ENCODE results near the gene BNIPL.

The BNIPL gene

DNA sequence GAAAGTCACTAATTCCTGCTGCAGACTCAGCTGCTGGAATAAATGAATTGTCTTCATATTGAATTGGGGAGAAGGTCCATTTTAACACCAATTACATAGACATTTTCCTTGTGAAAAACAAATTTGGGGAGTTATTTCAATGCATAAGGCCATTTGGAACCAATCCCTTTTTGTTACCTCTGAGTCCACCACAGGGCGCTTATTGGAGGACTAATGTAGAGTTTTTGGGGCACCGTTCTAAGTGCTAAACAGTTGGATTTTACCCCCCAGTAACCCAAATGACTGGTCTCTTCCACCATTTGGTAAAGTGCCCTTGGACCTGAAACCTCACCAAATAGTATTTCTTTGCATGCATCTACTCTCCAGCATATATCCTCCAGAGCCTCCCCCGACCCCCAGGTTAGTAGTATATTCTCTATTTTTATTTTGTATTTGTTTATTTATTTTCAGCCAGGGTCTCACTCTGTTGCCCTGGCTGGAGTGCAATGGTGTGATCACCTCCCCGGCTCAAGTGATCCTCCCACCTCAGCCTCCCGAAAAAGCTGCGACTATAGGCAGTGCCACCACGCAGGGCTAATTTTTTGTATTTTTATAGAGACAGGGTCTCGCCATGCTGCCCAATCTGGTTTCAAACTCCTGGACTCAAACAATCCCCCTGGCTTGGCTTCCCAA lies 26.6 kb upstream of the BNIPL start:
- DNase-seq (ENCODE audit: low spot score): no peak

DNA sequence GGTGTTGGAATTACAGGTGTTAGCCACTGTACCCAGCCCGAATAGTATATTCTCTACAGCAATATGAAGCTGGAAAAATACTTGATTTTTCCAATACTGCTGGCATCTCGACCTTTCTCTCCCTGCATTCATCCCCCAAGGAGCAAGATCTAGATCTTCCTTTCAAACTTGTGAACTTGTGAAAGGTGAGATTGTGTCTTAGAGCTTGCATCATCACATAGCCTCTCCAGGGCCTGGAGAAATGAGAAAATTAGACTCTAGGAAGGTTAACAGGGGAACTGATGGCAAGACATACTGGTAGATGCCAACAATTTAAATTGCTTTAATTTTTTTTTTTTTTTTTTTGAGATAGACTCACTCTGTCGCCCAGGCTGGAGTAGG lies 26.1 kb upstream of the BNIPL start:
- no peak for DNase-seq (ENCODE audit: low spot score)

DNA sequence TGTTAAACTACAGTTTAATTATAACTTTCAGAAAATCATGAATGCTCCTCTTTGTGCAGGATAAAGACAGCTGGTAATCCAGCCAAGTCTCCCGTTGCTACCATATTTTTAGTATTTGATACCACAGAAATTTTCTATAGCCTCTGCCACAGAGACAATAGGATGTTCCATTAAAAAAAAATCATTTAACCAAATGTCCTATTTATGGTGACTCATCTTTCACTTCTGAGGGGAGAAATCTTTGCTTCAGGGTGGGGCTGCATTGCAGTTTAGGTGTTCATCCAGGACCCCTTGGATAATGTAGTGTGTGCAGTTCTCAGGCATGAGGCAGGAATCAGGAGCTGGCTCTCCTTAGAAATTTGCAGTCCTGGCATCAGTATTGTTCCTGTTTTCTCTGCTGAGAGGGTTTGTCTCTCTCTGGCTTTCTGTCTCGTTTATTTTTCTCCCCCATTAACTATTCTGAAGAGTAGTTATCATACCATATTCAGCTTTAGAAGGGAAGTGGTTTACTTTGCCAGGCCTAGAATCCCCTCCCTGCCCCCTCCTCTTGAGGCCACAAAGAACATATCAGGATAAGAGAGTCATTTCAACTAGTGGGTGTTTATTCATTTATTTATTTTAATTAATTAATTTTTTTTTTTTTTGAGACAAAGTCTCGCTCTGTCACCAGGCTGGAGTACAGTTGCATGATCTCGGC lies 25.1 kb upstream of the BNIPL start:
- DNase-seq (ENCODE audit: low spot score): no peak

DNA sequence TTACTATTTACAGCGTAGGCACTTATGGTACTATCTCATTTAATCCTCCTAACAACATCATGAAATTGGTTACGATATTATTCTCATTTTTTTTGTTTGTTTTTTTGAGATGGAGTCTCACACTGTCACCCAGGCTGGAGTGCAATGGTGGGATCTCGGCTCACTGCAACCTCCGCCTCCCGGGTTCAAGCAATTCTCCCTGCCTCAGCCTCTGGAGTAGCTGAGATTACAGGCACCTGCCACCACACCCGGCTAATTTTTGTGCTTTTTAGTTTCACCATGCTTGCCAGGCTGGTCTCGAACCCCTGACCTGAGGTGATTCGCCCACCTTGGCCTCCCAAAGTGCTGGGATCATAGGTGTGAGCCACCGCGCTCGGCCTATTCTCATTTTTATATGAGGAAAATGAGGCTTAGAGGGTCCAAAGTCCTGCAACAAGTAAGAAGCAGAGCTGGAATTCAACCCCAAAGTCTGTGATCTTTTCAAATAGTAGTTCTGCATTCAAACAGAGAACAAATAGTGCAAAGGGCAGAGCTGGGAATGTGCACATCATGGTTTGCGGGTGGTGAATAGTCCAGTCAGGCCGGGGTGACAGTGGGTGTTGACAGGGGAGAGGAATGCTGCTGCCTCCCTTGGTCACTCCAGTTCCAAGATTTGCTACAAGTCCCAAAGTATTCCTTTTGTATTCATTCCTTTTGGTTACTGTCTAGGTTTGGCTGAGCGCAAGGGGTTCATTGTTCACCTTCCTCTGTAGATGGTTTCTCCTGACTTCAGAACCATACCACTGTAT lies 23.5 kb upstream of the BNIPL start:
- no peak for DNase-seq (ENCODE audit: low spot score)

- DNase-seq (ENCODE audit: low spot score): peak; percentile 61
Observed at GRCh38 chr1:151013518-151013917, 22.9 kb upstream of the BNIPL start.

DNA sequence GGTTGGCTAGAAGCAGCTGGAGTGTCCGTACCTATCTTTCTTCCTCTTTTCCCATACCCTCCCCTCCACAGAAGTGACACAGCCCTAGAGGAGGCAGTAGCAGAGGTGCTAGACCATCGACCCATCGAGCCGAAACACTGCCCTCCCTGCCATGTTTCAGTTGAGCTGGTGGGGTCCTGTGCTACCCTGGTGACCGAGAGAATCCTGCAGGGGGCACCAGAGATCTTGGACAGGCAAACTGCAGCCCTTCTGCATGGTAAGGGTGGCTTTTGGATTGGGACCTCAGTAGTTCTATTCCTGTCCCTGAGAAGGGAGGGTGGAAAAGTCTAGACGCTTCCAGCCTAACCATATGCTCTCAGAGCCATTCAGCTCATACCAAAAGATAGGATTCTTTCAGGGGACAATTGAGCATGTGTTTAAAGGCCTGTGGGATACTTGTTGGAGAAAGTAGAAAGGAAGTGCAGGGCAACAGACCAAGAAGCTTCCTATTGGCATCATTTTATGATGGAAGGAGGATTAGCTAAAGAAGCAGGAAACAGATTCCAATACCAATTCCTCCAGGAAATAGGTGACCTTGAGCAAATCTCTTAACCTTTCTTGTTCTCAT lies 11.7 kb upstream of the BNIPL start:
- DNase-seq (ENCODE audit: low spot score): peak; percentile 78

GRCh38 chr1:151026460-151026859 lies 9.9 kb upstream of the BNIPL start:
- DNase-seq (ENCODE audit: low spot score): no peak

GRCh38 chr1:151032164-151032563 lies 4.2 kb upstream of the BNIPL start:
- DNase-seq (ENCODE audit: low spot score): no peak

- no peak for DNase-seq (ENCODE audit: low spot score)
Observed at GRCh38 chr1:151035167-151035566, 1.2 kb upstream of the BNIPL start.

GRCh38 chr1:151037032-151037431 lies 646 bp downstream of the BNIPL start:
- no peak for DNase-seq (ENCODE audit: low spot score)

DNA sequence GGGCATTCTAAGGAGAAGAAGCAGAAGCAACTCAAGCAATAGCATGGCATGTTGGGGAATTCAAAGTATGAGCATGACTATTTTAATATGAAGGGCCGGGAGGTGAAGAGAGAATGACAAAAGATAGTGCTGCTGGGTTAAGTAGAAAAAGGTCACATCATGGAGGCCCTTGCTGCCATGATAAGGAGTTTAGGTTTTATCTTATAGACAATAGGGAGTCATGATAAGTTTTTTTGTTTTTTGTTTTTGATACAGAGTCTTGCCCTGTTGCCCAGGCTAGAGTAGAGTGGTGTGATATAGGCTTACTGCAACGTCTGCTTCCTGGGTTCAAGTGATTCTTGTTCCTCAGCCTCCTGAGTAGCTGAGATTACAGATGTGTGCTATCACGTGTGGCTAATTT lies 3.1 kb downstream of the BNIPL start:
- no peak for DNase-seq (ENCODE audit: low spot score)

DNA sequence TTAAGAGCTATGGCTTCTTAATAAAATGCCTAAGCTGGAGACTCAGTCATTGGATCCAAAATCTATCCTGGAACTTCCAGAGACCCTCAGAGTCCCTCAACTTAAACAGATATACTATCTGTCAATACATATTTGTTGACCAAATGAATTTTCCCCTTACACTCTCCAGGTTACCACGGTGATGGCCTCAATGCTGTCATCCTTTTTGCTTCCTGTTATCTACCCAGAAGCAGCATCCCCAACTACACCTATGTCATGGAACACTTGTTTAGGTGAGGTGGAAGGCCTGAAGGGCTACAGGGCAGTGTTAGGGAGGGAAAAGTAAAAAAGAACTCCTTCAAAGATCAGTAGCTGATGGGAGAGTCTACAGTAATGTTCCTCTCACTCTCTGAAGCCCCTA lies 6.8 kb downstream of the BNIPL start:
- DNase-seq (ENCODE audit: low spot score): no peak

DNA sequence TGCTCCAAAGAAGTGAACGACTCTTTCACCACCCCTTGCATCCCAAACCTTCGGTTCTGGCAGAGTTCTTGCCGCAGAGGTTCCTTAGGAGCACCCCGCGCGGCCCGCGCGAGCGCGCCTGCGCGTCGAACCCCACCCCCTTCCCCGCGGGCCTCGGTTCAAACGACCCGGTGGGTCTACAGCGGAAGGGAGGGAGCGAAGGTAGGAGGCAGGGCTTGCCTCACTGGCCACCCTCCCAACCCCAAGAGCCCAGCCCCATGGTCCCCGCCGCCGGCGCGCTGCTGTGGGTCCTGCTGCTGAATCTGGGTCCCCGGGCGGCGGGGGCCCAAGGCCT lies 11.2 kb downstream of the BNIPL start, which contains the start of gene C1orf56:
TSS of gene C1orf56 (plus strand) at position 161 of the 334 bp plus-strand sequence. CDS start at position 258, 97 bp downstream.
- peak; percentile 27 for DNase-seq (ENCODE audit: low spot score)

- peak; percentile 55 for DNase-seq (ENCODE audit: low spot score)
Observed at GRCh38 chr1:151047925-151048644, 11.7 kb downstream of the BNIPL start.

- no peak for DNase-seq (ENCODE audit: low spot score)
Observed at GRCh38 chr1:151048645-151049032, 12.3 kb downstream of the BNIPL start.

- no peak for DNase-seq (ENCODE audit: low spot score)
Observed at GRCh38 chr1:151049458-151049857, 13.1 kb downstream of the BNIPL start.

DNA sequence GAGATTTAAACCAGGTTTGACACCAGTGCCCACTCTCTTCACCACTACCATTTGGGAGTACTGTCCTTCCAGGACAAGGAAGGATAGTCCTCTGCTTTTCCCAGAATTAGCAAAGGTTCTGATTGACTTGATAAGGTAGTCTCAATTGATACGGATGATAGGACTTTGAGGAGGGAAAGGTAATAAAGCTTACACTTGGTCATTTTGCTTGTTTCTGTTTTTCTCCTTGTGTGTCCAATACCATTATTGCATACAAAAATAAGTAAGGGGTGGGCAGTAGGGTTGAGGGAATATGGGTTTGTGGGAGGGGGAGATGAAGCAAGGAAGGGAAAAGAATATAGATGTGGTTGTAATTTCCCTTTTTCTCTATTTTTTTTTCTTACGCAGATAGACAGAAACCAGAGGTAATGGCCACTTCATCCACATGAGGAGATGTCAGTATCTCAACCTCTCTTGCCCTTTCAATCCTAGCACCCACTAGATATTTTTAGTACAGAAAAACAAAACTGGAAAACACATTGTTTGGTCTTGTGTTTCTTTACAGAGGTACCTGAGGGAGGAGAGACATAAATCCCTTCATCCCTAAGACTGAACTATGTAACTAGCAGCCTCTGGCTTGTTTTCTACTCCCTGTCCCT lies 13.8 kb downstream of the BNIPL start:
- DNase-seq (ENCODE audit: low spot score): no peak

DNA sequence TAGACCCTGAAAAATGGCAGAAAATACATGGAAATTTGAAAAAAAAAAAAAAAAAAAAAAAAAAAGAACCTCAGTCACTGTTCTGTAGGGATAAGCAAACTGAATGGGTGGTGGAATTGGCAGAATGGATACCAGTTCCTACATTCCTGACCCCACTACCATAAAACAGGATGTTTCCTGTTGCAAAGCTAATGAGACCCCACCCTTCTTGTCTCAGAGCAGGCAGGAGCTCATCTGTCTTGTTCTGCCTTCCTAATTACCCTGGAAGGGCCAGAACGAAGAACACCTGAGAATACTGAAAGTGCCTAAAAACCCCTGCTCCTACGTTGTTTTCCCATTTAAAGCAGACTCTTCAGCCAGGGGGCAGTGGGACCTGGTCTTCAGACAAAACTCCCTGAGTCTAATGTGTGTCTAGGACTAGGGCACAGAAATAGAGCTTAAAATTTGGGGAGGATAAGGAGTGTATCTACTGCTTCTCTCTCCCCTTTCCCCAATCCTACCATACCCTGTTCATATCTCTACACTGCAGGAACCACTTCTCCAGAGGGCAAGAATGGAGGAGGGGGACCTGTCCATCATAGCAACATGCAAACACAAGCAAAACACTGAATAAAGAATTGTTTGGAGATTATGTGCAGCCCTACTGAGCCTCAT lies 15.1 kb downstream of the BNIPL start:
- DNase-seq (ENCODE audit: low spot score): no peak

DNA sequence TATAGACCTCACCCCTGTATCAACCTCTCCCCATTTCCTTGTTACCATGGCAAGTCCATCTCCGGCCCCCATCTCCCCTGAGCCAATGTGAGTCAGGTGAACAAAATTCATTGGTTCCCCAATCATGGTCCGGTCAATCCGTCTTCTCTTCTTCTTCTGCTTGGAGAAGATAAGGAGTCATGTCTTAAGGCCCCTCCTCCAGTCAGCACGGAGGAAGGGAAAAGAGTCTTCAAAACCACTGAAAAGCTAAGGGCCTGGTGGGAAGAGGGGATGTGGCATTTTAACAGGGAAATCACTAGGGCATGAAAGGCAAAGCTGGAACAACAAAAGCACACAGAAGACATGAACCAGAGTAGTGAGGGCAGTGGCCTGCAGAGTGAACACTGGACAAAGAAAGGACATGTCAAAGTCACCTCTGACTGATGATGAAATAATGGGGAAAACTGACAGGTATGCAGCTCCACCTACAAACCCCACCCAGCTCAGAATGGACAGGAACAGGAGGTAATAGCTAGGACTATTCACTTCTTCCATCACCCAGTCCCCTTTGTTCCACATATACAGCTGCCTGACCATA lies 18.7 kb downstream of the BNIPL start:
- DNase-seq (ENCODE audit: low spot score): no peak

DNA sequence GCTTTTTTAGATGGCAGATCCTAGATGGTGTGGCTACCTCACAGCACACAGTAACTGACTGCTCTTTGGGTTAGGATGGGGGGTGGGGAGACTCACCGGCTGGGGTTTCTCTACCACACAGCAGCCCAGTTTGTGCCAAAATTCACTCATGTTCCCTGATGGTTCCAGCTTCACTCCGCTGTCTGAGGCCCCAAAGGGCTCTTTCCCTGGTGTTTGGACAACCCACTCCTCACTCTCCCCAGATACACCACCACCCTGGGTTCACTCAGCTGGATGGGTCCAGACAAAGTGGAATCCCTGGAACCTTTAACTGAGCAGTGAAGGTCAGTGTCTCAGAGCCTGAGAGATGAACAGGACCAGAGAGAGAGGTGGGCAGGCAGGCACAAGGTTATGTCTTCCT lies 19.2 kb downstream of the BNIPL start:
- no peak for DNase-seq (ENCODE audit: low spot score)

- no peak for DNase-seq (ENCODE audit: low spot score)
Observed at GRCh38 chr1:151056149-151056548, 19.8 kb downstream of the BNIPL start.

Measured in hematopoietic multipotent progenitor cell treated with erythropoietin and hydrocortisone succinate and interleukin-3 and kit ligand, for 15 days (in vitro differentiated cells).